Astrocyte of the cerebellum (primary cell): Measurements from ENCODE around the gene APOBEC3H.

ENCODE experiments used
- DNase-seq: peaks from one replicate; pipeline ENCODE4 v3.0.0-alpha.2; 2011; ENCODE audit warnings: low read depth
- H3K4me3 ChIP-seq: 2 replicates; pipeline ENCODE4 v1.5.1; 2011; ENCODE audit warnings: mild to moderate bottlenecking, low read depth, low read length, moderate library complexity
- CTCF ChIP-seq: IDR thresholded peaks from 2 replicates; pipeline ENCODE4 v1.5.1; 2012; ENCODE audit warnings: low read length, low read depth, moderate library complexity, mild to moderate bottlenecking; ENCODE audit errors: missing control alignments
- in situ Hi-C: cut with HindIII; loops from 2 replicates; pipeline ENCODE4 v1.10.0; 2017; ENCODE audit warnings: low sequenced_read_pairs

APOBEC3H gene

GRCh38 chr22:39115977-39116621 lies 19.1 kb downstream of the APOBEC3H start:
- no peak for DNase-seq
- in situ Hi-C loops, result no loop called here
- H3K4me3 ChIP-seq, result no peak overlapping the region
- TF ChIP-seq CTCF, result no peak

DNA sequence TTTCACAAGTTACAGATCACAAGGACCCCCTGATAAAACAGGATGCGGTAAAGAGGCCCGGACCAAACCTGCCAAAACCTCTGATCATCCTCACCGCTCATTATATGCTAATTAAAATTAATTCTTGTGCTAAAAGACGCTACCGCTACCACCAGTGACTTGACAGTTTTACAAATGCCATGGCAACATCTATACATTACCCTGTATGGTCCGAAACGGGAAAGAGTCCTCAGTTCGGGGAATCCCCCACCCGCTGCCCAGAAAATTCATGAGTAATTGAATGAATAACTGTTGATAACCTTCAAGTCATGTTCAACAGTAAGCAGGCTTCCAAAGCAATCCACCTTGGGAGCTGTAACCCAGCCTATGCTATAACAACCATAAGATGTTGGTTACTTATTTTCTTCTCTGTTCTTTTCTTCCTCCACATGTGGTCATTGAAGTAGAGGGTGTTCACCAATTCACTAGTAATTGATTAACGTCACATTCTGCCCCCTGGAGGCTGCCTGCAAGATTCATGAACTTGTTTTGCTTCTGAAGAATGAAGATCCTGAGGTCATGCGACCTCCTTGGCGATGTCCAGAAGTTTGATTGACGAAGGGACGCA lies 20.6 kb downstream of the APOBEC3H start:
- DNase-seq, result peak; percentile 26
- in situ Hi-C loops, result no loop called here
- H3K4me3 ChIP-seq, result no peak overlapping the region
- TF ChIP-seq CTCF, result peak; percentile 57

DNA sequence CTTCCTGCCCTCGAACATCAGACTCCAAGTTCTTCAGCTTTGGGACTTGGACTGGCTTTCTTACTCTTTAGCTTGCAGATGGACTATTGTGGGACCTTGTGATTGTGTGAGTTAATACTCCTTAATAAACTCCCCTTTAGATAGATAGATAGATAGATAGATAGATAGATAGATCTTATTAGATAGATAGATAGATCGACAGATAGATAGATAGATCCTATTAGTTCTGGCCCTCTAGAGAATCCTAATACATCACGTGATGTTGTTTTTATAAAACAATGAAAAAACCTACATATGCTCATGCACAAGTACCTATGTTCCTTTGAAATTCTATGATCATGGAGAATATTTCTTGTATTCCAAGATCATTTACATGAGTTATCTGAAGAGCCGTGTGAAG lies 23.9 kb downstream of the APOBEC3H start:
- H3K4me3 ChIP-seq, result no peak overlapping the region
- in situ Hi-C loops, result no loop called here
- no peak for DNase-seq
- no peak for TF ChIP-seq CTCF

DNA sequence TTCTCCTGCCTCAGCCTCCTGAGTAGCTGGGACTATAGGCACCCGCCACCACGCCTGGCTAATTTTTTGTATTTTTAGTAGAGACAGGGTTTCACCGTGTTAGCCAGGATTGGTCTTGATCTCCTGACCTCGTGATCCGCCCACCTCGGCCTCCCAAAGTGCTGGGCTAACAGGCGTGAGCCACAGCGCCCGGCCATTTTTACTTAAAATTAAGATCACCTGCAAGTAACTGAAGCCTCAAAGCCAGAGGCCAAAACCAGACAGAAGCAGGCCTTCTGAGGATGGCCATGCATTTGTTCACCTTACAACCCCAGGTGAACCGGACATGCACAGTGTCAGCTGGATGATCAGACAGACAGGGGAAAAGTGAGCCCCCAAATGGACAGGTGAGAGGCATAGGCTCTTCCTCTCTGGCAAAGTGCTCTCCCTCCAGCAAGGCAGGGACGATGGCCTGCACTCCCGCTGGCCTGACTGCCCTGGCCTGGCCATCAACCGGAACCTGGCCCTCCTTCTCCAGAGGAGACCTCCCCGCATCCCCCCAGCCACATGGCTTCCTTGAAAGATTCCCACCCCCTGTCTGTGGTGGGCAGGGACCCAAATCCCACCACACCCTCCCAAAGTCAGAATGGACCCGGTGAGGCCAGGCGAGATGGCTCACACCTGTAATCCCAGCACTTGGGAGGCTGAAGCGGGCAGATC lies 25.9 kb downstream of the APOBEC3H start:
- in situ Hi-C loops, result no loop called here
- no peak for DNase-seq
- no peak overlapping the region for H3K4me3 ChIP-seq

DNA sequence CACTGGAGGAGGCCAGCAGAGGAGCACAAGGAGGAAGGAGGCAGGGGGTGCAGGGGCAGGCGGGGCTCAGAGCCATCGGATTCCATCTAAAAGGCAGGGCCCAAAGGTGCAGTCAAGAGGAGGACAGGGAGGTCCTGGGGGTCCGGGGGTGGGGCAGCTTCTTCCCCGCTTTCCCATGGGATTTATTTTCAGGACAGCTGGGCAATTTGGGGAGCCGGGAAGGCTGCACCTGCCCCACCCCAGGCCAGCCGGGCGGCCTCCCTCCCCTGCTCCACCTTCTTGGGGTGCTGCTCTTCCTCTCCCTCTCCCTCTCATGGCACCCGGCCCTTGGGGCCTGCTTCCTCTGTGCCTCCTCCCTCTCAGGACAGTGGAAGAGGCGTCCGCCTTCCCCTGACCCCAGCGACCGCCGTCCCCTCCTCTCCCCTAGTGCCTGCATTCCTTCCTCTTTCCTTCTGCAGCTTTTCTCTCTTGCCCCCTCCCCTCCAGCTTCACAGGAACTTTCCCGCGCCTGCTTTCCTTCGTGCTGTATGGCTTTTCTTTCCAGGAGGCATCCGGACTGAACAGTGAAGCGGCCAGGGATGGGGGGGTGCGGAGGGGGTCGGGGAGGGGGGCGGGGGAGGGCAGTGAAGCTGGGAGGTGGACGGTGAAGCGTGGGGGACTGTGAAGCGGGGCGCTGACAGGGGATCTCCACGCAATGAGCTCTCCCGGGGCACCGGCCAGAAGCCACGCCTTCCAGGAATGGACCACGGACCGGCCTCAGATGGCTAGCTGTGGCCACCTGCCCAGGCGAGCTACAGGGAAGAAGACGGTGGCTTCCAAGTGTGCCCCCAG lies 26.9 kb downstream of the APOBEC3H start:
- no peak for DNase-seq
- in situ Hi-C loops, result no loop called here
- no peak for TF ChIP-seq CTCF
- H3K4me3 ChIP-seq, result no peak overlapping the region

More for the DNA sequence above, 25.9 kb downstream of the APOBEC3H start:
- no peak for TF ChIP-seq CTCF

DNA sequence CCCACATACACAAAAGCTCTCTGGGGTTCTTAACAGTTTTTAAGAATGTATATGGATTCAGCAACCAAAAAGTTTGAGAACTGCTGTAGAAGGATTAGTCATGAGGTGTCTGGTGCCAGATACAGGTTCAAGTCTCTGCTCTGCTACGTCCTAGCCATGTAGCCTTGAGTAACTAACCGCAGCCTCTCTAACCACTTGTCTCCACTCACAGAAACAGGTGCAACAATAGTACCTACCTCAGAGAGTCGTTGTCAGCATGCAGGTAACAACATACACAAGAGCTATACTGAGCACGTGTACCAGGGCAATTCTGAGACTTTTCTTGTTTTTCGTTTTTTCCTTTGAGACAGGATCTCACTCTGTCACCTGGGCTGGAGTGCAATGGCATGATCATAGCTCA lies 28.6 kb downstream of the APOBEC3H start:
- no peak for TF ChIP-seq CTCF
- no peak overlapping the region for H3K4me3 ChIP-seq
- no peak for DNase-seq
- in situ Hi-C loops, result loop anchor here (5.0 kb wide), 1 partner anchor 118 kb away; no protein-coding TSS in a partner anchor
